Lung (tissue), 12 donors: ENCODE data around the gene FES. TPM values are rescaled to one million over a fixed set of nuclear protein-coding genes. Genes with fewer than 3 reads are reported as not detected.
A peak's percentile ranks its signal among the peaks of the same experiment; 100 is the strongest.

Experiments
- ATAC-seq: fragments of 200-7000 bp; cut with Tn5 transposase; one replicate; pipeline ENCODE4 v1.9.1; 2020; ENCODE audit warnings: moderate number of reproducible peaks; ENCODE audit not compliant: insufficient read depth, low FRiP score
- DNase-seq, 3 donors: peaks; one replicate each; pipeline ENCODE4 v3.0.0-alpha.2; 2013 to 2017
- H3K27ac ChIP-seq, 2 donors: one replicate each; pipeline ENCODE4 v1.5.1; 2013; ENCODE audit warnings: mild to moderate bottlenecking in 2 of 2, moderate library complexity in 2 of 2, control low read depth in 1 of 2, inconsistent platforms in 1 of 2, low read depth in 1 of 2, low read length in 1 of 2
- H3K27me3 ChIP-seq, 3 donors: one replicate each; pipeline ENCODE4 v1.5.1; 2013; ENCODE audit warnings: low read length in 2 of 3; ENCODE audit not compliant: control insufficient read depth in 3 of 3, insufficient read depth in 3 of 3
- H3K36me3 ChIP-seq, 4 donors: one replicate each; pipeline ENCODE4 v1.5.1; 2013; ENCODE audit warnings: low read length in 4 of 4, mild to moderate bottlenecking in 1 of 4, moderate library complexity in 1 of 4; ENCODE audit not compliant: control insufficient read depth in 4 of 4, insufficient read depth in 4 of 4
- H3K4me1 ChIP-seq, 5 donors: one replicate each; pipeline ENCODE4 v1.5.1; 2013; ENCODE audit warnings: low read length in 5 of 5, mild to moderate bottlenecking in 2 of 5, moderate library complexity in 1 of 5; ENCODE audit not compliant: control insufficient read depth in 5 of 5, insufficient read depth in 5 of 5
- H3K4me3 ChIP-seq: one replicate; pipeline ENCODE4 v1.5.1; 2013; ENCODE audit warnings: mild to moderate bottlenecking, control low read depth, moderate library complexity
- H3K9ac ChIP-seq, 2 donors: one replicate each; pipeline ENCODE4 v1.5.1; 2013; ENCODE audit warnings: low read length in 2 of 2, control low read depth in 1 of 2; ENCODE audit not compliant: insufficient read depth in 1 of 2
- H3K9me3 ChIP-seq, 4 donors: one replicate each; pipeline ENCODE4 v1.5.1; 2013; ENCODE audit warnings: low read length in 3 of 4, mild to moderate bottlenecking in 1 of 4, moderate library complexity in 1 of 4; ENCODE audit not compliant: control insufficient read depth in 4 of 4, insufficient read depth in 3 of 4
- CTCF ChIP-seq: IDR thresholded peaks from 2 replicates; pipeline ENCODE4 v1.5.1; 2012; ENCODE audit warnings: mild to moderate bottlenecking; ENCODE audit errors: control extremely low read depth, extremely low read depth
- WGBS, 2 donors: extraction: QIAGEN DNeasy Blood & Tissue Kit; methylation state at CpG; one replicate each; pipeline ENCODE4 v1.1.7; 2013; 5-methylcytosine and 5-hydroxymethylcytosine counted together
- polyA plus RNA-seq, 2 donors: library from polyadenylated mRNA; stranded (reverse); fragments of 200-250 nt; gene quantifications; one replicate each; pipeline ENCODE4 v1.2.1, GENCODE V29; 2013
- total RNA-seq, 2 donors: library from RNA; depleted of rRNA in 1 of 2; stranded (reverse); fragments of >200 nt in 1 of 2; gene quantifications; one replicate each; pipeline ENCODE4 v1.2.1, GENCODE V29; 2014 to 2021
- donor health status: control.
- donor health status: control.
- donor health status: Bipolar disorder and iron deficiency.
- donor health status: healthy.
- donor health status: DM: yes; HTN: yes; CAD: no.

FES gene
- total and polyA plus RNA-seq, 4 donors: 25.7 to 104 (median 55.5) TPM

- peak; percentile 82 for TF ChIP-seq CTCF
Observed at GRCh38 chr15:90931828-90932659, 47.7 kb downstream of the FES start, which contains the start of gene HDDC3. Gene HDDC3 (minus strand): TSS chr15:90932549. CDS start chr15:90932540, 9 bp downstream.

GRCh38 chr15:90932660-90932991, 48.3 kb downstream of the FES start:
- H3K9ac ChIP-seq: no peak overlapping the region
- TF ChIP-seq CTCF: no peak
- WGBS, 2 donors: 18 to 19% methylated on average over 5 of the region's 5 CpGs
- peaks cover 0 to 2% (median 0%) of the 10 kb centered on the region in 4 donors for H3K9me3 ChIP-seq
- no peak overlapping the region for H3K4me3 ChIP-seq
- H3K27ac ChIP-seq: peak overlapping the region in 1 of 2 donors; percentile 99
- no peaks in the 10 kb centered on the region for H3K27me3 ChIP-seq
- no peak for ATAC-seq
- DNase-seq: no peak
- H3K36me3 ChIP-seq: peaks cover 0 to 8% (median 4%) of the 10 kb centered on the region in 4 donors
- H3K4me1 ChIP-seq: peaks cover 0 to 30% (median 14%) of the 10 kb centered on the region in 5 donors

More at GRCh38 chr15:90931828-90932659, 47.7 kb downstream of the FES start, which contains the start of gene HDDC3:
- peak; percentile 82 to 88 (median 88) for DNase-seq
- WGBS, 2 donors: 1% methylated on average over 52 of the region's 52 CpGs
- H3K9me3 ChIP-seq: peaks cover 0 to 2% (median 0%) of the 10 kb centered on the region in 4 donors
- peaks cover 0 to 6% (median 3%) of the 10 kb centered on the region in 4 donors for H3K36me3 ChIP-seq
- H3K4me3 ChIP-seq: peak within 1 kb of the TSS; percentile 63
- peak within 1 kb of the TSS; percentile 73 to 99 for H3K27ac ChIP-seq
- ATAC-seq: peak; percentile 68
- H3K9ac ChIP-seq: peak within 1 kb of the TSS; percentile 73 to 91
- H3K4me1 ChIP-seq: peaks cover 0 to 30% (median 14%) of the 10 kb centered on the region in 5 donors
- no peaks in the 10 kb centered on the region for H3K27me3 ChIP-seq

GRCh38 chr15:90933301-90933700, 49.0 kb downstream of the FES start:
- H3K27me3 ChIP-seq: no peaks in the 10 kb centered on the region
- H3K4me1 ChIP-seq: peaks cover 0 to 30% (median 14%) of the 10 kb centered on the region in 5 donors
- no peak overlapping the region for H3K27ac ChIP-seq

More at GRCh38 chr15:90933301-90933700, 49.0 kb downstream of the FES start:
- ATAC-seq: no peak
- no peak for DNase-seq
- Histone ChIP-seq H3K36me3 (peaks cover 0 to 11% (median 5%) of the 10 kb centered on the region in 4 donors), H3K9me3 (peaks cover 0 to 2% (median 0%) of the 10 kb centered on the region in 4 donors), H3K9ac (no peak overlapping the region), H3K4me3 (no peak overlapping the region)
- no peak for TF ChIP-seq CTCF
- 73 to 88% methylated on average over 1 of the region's 1 CpG for WGBS, 2 donors
